ENCODE data around the gene FAM149A. TPM values are rescaled to one million over a fixed set of nuclear protein-coding genes. Genes with fewer than 3 reads are reported as not detected.

The FAM149A gene
- polyA plus RNA-seq, 3 donors: 42.5 to 66.7 (median 47.9) TPM

- no peak for DNase-seq (ENCODE audit: extremely low read depth in 1 of 11, low read depth in 9 of 11, low spot score in 4 of 11)
These were observed 7.8 kb upstream of the FAM149A start for GRCh38 chr4:186096681-186097165.

- no peak for DNase-seq (ENCODE audit: extremely low read depth in 1 of 11, low read depth in 9 of 11, low spot score in 4 of 11)
These were observed 7.1 kb upstream of the FAM149A start for GRCh38 chr4:186097386-186097785.

DNA sequence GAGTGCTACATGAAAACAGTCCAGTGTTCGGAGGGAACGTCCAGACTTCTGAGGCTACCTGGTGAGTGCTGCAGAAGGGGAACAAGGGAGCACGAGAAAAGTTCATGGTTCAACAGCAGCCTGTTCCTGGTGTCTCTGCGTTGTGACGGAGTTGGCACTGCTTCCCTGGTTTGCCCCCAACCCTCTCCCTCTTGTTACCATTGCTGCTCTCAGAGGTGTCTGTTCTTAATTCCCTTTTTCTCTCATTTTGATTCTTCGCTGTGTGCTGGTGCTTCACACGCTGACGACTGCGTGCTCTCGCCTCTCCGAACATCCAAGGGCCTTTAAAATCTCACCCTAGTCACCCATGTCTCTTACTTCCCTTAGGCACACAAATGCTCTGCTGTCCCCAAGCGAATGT, 1.6 kb upstream of the FAM149A start:
- DNase-seq (ENCODE audit: extremely low read depth in 1 of 11, low read depth in 9 of 11, low spot score in 4 of 11): no peak

DNA sequence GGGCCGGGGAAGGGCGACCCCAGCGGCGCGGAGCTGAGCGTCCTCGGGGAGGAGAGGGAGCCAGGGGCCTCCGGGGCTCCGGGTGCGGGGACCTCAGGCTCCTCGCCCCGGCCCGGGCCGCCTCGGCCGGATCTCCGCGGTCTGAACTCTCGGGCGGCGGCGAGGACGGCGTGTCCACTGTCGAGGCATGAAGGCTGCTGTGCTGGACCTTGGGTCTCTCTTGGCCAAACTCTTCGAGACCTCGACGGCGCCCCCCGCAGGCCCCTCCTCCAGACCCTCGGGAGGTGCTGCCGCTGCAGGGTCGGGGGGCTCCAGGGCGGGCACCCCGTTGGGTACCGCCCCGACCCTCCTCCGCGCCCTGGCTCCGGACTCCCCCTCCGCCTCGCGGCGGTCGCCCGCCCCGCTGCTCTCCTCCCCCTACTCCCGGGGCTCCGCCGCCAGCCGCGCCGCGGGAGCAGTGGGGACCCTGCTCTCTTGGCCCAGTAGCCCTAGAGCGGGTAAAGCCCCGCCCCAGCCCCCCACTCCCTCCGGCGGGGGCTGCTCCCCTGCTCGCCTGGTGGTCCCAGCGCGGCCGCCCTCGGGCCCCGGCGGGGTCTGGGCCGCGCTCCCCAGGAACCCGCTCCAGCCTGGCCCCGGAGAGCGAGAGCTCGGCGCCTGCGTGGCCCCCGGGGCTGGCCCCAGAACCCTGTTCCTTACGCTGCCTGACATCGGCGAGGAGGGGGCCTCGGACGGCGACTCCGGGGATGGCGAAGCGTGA, 564 bp downstream of the FAM149A start:
- peak in 1 of 11 donors; percentile 33 for DNase-seq (ENCODE audit: extremely low read depth in 1 of 11, low read depth in 9 of 11, low spot score in 4 of 11)

- no peak for DNase-seq (ENCODE audit: extremely low read depth in 1 of 11, low read depth in 9 of 11, low spot score in 4 of 11)
These were observed 1.3 kb downstream of the FAM149A start for GRCh38 chr4:186105647-186106321.

GRCh38 chr4:186107947-186108346, 3.4 kb downstream of the FAM149A start:
- no peak for DNase-seq (ENCODE audit: extremely low read depth in 1 of 11, low read depth in 9 of 11, low spot score in 4 of 11)

GRCh38 chr4:186108391-186108790, 3.9 kb downstream of the FAM149A start:
- DNase-seq (ENCODE audit: extremely low read depth in 1 of 11, low read depth in 9 of 11, low spot score in 4 of 11): no peak

DNA sequence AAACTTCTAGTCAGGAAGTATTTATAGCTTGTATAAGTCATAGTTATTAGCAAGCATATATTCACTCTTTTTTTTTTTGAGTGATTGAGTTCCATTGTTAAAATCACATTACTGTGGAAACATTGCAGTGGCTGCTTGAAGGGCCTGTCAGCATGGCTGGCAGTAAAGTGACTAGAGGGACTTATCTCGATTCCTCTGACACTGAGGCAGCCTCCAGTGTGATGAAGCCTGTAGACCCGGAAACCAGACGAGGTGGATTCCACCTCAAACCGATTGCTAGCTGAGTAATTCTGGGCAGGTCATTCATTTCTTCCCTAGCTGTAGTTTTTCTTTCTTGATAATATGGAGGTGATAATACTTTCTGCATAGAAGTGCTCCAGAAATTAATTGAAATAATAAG, 4.7 kb downstream of the FAM149A start:
- no peak for DNase-seq (ENCODE audit: extremely low read depth in 1 of 11, low read depth in 9 of 11, low spot score in 4 of 11)

DNA sequence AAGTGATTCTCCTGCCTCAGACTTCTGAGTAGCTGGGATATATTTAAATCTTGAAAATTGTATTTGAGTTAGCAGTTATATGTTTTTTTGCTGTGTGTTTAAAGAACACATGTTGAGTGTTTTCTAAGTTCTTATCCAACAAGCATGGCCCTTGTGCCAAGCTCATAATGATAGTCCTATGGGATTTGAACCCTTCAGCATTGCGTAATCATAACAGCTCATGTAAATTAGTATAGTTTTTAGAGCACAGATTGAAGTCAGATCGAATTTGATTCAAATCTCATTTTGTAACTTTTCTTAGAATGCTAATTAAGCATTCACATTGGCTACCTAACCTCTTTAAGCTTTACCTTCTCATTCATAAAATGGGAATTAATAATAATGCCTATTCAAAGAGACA, 12.2 kb downstream of the FAM149A start:
- no peak for DNase-seq (ENCODE audit: extremely low read depth in 1 of 11, low read depth in 9 of 11, low spot score in 4 of 11)

DNA sequence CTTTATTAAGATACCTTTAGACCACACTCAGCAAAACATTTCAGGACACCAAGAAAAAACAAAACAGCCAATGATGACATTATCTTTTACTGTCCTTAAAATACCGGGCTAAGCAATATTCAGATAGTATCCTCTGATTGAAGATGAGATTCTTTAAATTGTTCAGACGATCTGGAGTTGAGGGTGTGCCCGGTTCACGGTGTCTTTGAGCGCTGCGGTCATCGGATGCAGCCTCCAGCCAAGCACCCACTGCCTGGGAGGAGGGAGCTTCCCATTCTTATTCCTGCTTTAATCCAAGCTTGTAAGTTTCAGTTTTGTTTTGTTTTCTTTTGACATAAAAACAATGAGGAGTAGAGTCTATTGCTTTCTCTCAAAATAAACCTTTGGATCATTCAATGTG, 14.1 kb downstream of the FAM149A start:
- no peak for DNase-seq (ENCODE audit: extremely low read depth in 1 of 11, low read depth in 9 of 11, low spot score in 4 of 11)

DNA sequence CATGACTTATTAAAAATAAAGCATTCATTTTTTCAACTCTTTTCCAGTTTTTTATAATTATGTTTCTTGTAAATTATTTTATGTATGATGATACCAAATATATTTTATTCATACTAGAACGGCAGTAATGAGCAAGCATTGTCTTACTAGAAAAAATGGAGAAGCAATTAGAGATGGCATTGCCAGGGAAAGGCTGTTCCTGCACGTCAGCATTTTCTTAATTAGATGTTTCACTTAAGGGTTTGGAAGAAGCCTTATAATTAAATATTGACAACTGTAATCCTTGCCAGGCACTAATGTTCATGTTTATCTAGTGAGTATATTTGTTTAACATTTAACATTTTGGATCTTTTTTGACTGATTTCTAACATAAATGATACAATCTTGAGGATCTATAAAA, 16.6 kb downstream of the FAM149A start:
- DNase-seq (ENCODE audit: extremely low read depth in 1 of 11, low read depth in 9 of 11, low spot score in 4 of 11): no peak

DNA sequence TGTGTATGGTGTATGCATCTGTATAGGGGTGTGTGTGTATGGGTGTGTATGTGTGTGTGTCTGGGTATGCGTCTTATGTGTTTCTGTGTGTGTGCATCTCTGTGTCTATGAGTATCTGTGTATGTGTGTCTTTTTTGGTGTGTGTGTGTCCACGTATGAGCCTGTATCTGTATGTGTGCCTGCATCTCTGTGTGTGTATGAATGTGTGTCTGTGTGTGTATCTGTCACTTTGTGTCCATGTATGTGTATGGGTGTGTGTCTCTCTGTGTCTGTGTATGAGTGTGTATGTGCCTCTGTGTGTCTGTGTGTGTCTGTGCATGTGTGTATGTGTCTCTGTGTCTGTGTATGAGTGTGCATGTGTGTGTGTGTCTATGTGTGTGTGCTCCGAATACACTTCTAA, 24.3 kb downstream of the FAM149A start:
- no peak for DNase-seq (ENCODE audit: extremely low read depth in 1 of 11, low read depth in 9 of 11, low spot score in 4 of 11)

DNA sequence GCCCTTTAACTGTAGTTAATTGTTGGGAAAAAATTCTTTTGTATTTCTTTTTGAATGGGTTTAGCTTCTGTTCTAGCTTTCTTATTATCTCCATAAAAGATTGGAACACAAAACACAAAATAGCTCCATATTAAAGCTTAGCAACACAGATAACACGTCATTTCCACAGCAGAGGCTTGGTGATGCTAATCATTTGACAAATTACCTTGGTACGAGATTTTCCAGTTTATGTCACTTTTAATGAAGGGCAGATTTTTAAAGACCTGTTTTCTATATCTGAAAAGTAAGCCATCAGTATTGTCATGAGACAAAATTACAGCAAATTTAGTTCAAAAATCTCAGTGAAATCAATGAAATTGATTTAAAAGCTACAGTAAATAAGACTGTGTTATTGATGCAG, 27.4 kb downstream of the FAM149A start:
- no peak for DNase-seq (ENCODE audit: extremely low read depth in 1 of 11, low read depth in 9 of 11, low spot score in 4 of 11)

DNA sequence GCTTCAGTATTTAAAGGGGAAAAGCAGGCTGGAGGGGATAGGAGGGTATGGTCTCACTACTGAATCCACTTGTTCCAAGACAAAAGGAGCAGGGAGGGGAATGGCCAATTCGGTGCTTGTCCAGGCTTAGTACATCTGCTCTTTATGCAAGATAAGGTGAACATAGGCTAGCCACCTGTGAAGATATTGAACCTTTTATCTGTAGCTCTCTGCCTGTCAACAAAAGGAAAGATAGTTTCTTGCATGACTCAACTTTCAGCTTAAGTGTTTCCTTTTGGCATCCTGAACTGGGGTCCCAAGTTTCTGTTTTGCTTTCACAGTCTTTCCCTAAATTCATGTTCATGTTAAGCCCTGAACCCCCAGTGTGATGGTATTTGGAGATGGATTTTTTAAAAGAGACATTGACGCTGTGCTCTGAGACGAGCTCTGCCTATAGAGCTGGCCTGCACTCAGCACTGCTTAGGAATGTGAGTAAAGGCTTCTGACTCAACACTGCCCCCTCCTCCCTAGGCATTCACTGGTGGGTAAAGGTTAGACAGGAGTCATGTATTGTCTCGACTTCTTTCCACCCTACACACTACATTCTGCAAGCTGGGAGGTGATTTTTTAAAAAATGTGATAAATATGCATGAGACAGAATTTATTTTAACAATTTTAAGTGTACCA, 28.2 kb downstream of the FAM149A start:
- DNase-seq (ENCODE audit: extremely low read depth in 1 of 11, low read depth in 9 of 11, low spot score in 4 of 11): peak in 2 of 11 donors; percentile 37 to 40

DNA sequence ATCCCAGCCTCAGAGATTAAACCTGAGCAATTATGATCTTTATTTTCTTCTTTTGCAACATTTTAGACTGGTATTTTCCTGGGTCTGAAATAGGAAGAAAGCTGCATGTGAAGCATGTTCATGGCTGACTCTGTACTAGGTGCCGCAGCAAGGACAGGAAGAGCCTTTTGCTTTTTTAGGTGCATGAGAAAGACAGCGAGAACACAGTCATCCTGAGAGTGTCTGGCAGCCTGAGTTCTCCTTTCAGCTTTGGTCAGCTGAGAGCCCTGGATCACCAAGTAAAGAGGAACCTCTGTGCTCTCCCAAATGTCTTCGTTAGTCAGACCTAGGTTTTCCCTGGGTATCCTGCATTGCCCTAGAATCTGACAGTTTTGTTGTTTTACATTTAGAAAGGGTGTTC, 29.8 kb downstream of the FAM149A start:
- DNase-seq (ENCODE audit: extremely low read depth in 1 of 11, low read depth in 9 of 11, low spot score in 4 of 11): no peak

- no peak for DNase-seq (ENCODE audit: extremely low read depth in 1 of 11, low read depth in 9 of 11, low spot score in 4 of 11)
These were observed 30.4 kb downstream of the FAM149A start for GRCh38 chr4:186134861-186135260.

- DNase-seq (ENCODE audit: extremely low read depth in 1 of 11, low read depth in 9 of 11, low spot score in 4 of 11): no peak
These were observed 32.8 kb downstream of the FAM149A start for GRCh38 chr4:186137196-186137794.

DNA sequence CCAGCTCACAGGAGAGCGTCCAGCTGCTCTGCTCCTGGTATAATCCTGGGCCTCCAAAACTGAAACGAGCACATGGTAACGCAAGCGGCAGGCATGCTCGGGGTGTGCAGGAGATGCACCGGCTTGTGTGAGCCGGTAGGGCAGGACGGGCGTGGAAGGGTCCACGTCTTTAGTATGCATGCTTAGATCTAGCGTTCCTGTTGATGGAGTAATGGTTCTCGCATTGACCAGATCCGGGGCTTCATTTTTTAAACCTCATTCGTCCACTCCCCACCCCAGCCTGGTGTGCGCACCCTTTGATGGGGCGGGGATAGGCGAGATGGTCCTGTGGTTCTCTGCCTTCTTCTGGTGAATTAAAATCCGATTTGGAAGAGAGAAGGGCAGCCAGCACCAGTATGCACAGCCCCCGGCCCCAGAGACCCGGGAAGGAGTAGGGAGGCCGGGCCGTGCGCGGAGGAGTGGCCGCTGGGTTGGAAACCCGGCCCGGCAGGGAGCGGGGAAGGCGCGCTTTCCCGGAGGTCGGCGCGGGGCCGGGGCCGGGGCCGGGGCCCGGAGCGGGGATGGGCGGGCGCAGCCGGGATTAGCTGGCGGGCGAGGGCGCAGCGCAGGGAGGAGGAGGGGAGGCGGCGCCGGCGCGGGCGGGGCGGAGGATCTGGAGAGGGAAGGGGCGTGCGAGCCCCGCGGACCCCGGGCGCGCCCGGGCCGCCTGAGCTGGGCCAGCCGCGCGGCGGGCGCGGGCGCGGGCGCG, 39.9 kb downstream of the FAM149A start:
- peak in 7 of 11 donors; percentile 51 to 70 (median 63) for DNase-seq (ENCODE audit: extremely low read depth in 1 of 11, low read depth in 9 of 11, low spot score in 4 of 11)
